Vagina (tissue), 2 donors: ENCODE data around the gene BCL7B.

ENCODE experiments used
- CTCF ChIP-seq, 3 experiments: fragments of 450-650 bp in 2 of 3; fragments of 200-600 bp in 1 of 3; sonication (generic) in 1 of 3; IDR thresholded peaks; one replicate each; pipeline ENCODE4 v1.5.1; 2017 to 2019; ENCODE audit warnings: antibody characterized with exemption in 3 of 3, mild to moderate bottlenecking in 2 of 3, moderate library complexity in 2 of 3
- POLR2AphosphoS5 ChIP-seq, 2 donors: sonication (generic); formaldehyde crosslinking; IDR thresholded peaks; one replicate each; pipeline ENCODE4 v1.9.0; 2017; ENCODE audit warnings: antibody characterized with exemption in 2 of 2, mild to moderate bottlenecking in 2 of 2, low read depth in 1 of 2; ENCODE audit not compliant: insufficient read depth in 1 of 2

GRCh38 chr7:73573791-73574190, 16.3 kb upstream of the BCL7B start:
- TF ChIP-seq CTCF (IDR thresholded peaks at IDR 0.05): no peak
- TF ChIP-seq POLR2AphosphoS5 (IDR thresholded peaks at IDR 0.05; ENCODE audit: insufficient read depth in 1 of 2, low read depth in 1 of 2): no peak
